HG03139 (cell line): ENCODE results near the gene CCNH.

ENCODE experiments used
- ATAC-seq: cut with Tn5 transposase; IDR thresholded peaks from one replicate; pipeline ENCODE4 v1.9.1; 2021; ENCODE audit not compliant: unreplicated experiment

Gene CCNH

DNA sequence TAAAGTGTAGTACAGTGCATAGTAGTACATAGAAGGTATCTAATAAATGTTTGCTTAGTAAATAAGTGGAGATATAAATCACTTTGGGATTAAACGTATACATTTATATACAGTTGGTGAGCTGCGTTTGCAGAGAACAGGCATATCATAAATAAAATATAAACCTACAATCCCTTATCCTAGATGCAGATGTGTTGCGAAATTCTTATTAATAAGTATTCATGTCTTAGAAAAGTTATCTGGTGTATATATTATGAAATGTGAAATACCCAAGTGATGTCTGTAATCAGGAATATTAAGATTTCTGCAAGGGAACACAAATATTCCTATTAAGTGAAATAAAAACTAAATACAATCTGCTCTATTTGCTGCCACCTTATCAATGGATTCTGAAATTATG lies 8.8 kb downstream of the CCNH start:
- ATAC-seq: no peak

GRCh38 chr5:87403409-87403808 lies 9.3 kb downstream of the CCNH start:
- no peak for ATAC-seq

DNA sequence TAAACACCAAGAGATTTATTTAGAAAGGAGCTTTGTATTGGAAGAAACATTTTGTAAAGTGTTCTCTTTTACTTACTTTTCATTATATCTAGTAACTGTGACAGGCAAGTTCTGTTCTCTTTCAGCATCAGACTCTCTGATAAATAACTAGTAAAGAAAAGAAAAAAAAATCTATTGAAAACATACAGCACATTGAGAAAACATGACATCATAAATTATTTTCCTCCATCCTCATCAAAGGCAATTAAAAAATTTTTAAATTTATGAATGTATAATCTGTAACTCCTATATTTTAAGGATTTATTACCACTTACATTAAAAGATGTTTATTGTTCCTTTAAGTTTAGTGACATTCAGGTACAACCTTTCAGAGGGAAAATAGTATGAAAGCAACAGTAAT lies 11.1 kb downstream of the CCNH start:
- no peak for ATAC-seq

- ATAC-seq: peak; percentile 70
Measured at GRCh38 chr5:87400305-87400899, 12.3 kb downstream of the CCNH start.

- no peak for ATAC-seq
Measured at GRCh38 chr5:87399720-87400119, 13.0 kb downstream of the CCNH start.

- no peak for ATAC-seq
Measured at GRCh38 chr5:87398981-87399614, 13.6 kb downstream of the CCNH start.

GRCh38 chr5:87394411-87395165 lies 18.1 kb downstream of the CCNH start:
- ATAC-seq: no peak

- no peak for ATAC-seq
Measured at GRCh38 chr5:87393331-87393730, 19.4 kb downstream of the CCNH start.

GRCh38 chr5:87392801-87393200 lies 19.9 kb downstream of the CCNH start:
- ATAC-seq: no peak

- no peak for ATAC-seq
Measured at GRCh38 chr5:87392170-87392569, 20.6 kb downstream of the CCNH start.

- ATAC-seq: no peak
Measured at GRCh38 chr5:87390576-87391199, 22.0 kb downstream of the CCNH start.

- no peak for ATAC-seq
Measured at GRCh38 chr5:87390075-87390474, 22.7 kb downstream of the CCNH start.

- ATAC-seq: no peak
Measured at GRCh38 chr5:87389296-87390034, 23.3 kb downstream of the CCNH start.

DNA sequence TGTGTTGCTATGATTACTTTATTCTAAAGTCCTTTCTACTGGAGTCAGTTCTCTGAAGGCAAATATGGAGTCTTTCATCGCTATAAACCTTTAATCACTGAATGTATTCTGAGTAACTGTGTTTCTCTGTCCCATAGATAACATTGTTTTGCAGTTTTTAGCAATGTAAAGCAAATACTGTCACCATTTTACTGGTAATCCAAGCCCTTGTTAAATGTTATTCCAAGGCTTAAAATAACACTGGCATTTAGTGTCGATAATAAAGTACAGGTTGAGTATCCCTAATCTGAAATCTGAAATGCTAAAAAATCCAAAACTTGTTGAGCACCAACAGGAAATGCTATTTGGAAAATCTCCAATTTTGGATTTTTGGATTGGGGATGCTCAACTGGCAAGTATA lies 24.6 kb downstream of the CCNH start:
- no peak for ATAC-seq

DNA sequence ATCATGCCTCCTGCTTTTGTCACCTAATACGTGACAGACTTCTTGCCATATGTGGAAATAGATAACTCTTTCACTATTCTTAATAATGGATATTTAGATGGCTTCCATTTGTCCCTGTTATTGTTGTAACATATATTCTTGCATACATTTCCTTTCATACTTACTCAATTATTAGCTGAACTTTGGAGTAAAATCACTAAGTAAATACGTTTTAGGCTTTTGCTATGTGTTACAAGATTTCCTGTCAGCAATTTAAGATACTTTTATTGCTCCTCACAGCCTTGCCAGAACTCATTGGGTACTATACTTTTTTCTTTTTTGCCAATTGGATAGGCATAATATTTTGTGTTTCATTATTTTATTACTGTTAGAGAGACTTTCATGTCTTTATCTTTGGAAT lies 26.9 kb downstream of the CCNH start:
- ATAC-seq: no peak

- ATAC-seq: no peak
Measured at GRCh38 chr5:87383216-87383615, 29.5 kb downstream of the CCNH start.

- ATAC-seq: no peak
Measured at GRCh38 chr5:87382224-87382623, 30.5 kb downstream of the CCNH start.

DNA sequence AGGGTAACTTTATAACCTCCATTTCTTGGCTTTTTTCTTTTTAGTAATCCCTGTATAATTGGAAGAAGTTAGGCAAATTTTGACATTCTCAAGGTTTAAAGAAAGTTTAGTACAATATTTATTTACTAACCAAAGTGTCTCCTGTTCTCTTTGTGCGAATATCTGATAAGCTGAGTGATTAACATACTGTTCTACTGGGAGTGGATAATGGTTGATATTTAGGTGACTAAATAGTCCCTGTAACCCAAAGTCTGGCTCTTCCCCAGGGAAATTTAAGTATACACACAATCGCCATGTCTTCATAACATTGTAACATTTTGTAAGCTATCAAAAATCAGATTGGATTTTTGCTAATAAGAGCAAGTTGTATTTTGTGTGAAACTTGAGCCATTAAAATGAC lies 40.0 kb downstream of the CCNH start:
- no peak for ATAC-seq

DNA sequence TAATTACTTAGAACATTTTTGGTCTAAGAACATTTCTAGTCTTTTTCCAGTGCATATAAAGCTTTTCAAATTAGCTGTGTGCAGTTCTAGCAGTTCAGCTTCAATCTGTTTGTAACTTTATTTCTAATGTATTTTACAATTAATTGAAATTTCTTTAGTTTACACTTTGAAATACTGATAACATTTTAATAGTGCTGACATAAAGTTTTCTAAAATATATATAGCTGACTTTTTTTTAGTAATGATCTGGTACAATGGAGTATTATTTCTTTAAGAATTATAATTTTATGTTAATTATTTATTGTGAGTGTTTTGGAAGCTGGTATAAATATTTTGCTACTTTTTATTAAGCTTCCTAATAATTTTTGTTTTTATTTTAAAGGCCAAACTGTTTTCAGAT lies 43.3 kb downstream of the CCNH start:
- no peak for ATAC-seq

DNA sequence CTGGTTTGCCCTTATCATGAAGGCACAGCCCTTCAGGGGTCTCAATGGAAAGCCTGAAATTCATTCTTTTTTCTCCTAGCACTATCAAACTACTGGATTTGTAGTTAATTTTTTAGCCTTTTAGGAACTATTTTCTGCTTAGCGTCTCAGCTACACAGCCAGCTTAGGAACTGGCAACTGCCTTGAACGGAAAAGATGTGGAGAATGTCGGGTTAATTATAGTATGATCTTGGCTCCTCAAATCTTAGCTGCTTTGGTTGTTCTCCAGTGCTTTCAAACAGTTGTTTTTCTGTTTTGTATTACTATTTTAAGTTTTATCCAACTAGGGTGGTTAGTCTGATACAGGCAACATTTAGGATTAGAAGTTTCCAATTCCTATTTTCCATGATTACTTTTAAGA lies 44.1 kb downstream of the CCNH start:
- ATAC-seq: no peak

GRCh38 chr5:87367243-87367642 lies 45.5 kb downstream of the CCNH start:
- ATAC-seq: no peak
